ENCODE results near the gene REEP3.
"Not testable (repeated sequence)": the region's sequence is repeated elsewhere in the genome, so short reads cannot be mapped to it uniquely, and the experiment has no call there.

REEP3 gene

DNA sequence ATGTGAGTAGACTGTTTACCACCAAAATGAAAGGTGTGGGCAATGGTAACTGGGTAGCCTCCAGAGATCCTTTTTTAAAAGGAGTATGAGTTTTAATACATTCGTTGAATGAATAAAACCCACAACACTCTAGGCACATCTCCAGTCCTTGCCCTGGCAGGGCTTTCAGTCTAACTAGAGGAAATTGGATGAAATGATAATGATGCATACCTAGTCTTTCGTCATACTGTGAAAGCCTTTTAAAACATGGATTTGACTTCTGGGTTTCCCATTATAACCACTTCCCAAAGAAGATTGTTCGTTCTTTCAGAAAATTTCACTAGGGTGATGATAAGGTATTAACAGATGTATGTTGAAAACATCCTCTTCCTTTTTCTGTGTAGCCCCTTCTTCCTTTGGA, 110.8 kb downstream of the REEP3 start:
- no peak for FAIRE-seq

DNA sequence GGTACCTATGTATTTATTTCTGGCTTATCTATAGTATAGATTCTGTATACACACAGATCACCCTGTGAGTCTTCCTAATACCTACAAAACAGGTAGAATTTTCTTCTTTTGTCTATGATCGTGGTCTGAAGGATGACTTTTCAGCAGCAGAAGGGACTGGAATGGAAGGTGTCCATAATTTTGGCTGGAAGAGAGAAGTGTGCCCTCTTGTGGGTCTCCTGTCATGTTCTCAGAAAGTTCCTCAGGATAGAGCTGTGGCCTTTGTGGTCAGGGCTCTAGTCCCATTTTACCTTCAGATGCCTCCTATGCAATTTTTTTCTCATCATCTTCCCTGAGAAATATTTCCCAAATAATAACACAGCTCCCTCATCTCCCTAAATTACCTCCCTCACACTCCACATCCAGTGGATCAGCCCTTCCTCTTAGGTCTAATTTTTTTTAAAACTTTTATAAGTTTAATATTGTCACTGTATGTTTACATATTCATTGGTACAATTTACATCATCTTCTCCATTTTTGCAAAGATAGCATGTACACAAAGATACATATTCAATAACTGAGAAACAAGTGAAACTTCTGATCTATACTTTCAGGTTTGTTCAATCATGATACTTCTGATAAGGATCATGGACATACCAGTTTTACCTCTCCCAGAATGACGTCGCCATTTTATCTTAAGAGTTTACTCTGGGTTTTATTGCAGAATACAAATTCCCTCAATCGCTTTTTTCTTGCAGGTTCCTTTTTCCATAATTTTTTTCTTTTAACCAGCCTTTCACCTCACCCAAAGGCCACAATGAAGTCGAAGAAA, 112.7 kb downstream of the REEP3 start:
- no peak for FAIRE-seq

DNA sequence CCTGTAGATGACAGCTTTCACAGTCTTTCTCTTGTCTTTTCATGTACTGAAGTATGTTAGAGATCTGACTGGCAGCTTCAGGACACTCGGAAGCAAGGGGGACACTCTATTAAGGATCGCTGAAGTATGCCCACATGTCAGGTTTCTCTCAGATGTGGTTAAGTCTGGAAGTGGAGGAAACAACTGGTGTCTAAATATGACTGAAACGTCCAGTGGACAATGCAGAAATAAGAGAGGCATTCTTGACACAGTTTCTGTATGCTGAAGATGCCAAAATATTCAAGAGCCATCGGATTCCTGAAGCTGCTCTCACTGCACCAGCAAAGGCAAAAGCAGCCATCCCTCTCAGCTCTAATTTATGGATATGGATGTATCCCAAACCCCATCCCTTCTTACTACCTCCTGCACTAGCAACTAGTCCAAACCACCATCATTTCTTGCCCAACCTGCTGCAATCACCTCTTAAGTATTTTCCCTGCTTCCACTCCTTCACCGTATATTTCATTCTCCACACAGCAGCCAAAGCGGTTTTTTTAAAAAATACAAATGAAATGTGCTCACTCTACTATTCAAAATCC, 113.4 kb downstream of the REEP3 start:
- FAIRE-seq, result no peak

GRCh38 chr10:63636812-63637211, 115.6 kb downstream of the REEP3 start:
- FAIRE-seq, result no peak

GRCh38 chr10:63637901-63638327, 116.7 kb downstream of the REEP3 start:
- FAIRE-seq, result no peak

DNA sequence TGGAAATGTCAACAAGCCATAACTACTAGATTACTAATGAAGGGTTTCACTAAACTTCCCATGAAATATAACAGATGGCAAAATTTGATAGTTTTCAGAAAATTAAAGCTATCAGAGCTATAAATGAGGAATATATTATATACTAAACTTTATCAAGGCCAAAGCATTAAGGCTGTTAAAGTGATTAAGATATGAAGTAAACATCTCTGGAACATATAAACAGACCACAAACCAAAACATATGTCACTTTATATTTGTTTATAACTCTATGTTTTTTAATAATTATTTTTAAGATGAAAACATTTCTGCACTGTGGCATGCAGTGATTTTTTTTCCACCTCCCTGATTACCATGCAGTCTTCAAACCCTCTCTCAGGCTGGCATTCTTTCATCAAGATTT, 120.2 kb downstream of the REEP3 start:
- FAIRE-seq, result no peak

GRCh38 chr10:63641799-63642198, 120.6 kb downstream of the REEP3 start:
- no peak for FAIRE-seq

GRCh38 chr10:63642808-63643207, 121.6 kb downstream of the REEP3 start:
- FAIRE-seq, result no peak

DNA sequence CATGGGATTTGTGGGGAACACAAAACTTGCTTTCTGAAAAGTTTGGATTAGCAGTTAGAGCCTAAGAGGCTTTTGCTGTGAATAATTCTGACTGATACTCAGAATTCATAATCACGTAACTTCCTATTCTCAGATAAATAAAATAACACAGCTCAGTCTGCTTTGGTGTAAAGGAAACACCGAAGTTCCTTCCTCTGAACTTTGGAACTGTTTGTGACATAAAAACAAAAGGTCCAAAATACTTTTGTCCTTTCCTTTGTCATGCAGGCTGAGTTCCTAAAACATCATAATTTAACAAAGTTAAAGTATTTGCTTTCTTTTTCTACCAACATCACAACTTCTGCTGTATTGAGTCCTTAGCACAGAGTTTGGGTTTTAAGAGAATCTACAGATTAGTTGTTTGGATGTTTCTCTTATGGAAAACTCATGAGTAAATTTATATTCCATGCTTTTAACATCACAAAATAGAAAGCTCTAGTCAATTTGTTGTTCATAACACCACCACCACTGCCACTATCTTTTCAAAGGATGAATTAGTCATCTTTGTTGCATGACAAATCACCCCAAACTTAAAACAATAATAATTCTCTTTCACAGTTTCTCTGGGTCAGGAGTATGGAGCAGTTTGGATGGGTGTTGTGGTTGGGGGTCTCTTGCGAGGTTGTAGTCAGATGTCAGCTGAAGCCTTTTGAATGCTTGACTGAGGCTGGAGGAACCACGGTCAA, 123.4 kb downstream of the REEP3 start:
- no peak for FAIRE-seq

GRCh38 chr10:63645195-63645594, 124.0 kb downstream of the REEP3 start:
- no peak for FAIRE-seq

GRCh38 chr10:63646491-63646890, 125.3 kb downstream of the REEP3 start:
- no peak for FAIRE-seq

- FAIRE-seq, result no peak
These were observed 130.7 kb downstream of the REEP3 start for GRCh38 chr10:63651864-63652263.

GRCh38 chr10:63653747-63654146, 132.5 kb downstream of the REEP3 start:
- no peak for FAIRE-seq

DNA sequence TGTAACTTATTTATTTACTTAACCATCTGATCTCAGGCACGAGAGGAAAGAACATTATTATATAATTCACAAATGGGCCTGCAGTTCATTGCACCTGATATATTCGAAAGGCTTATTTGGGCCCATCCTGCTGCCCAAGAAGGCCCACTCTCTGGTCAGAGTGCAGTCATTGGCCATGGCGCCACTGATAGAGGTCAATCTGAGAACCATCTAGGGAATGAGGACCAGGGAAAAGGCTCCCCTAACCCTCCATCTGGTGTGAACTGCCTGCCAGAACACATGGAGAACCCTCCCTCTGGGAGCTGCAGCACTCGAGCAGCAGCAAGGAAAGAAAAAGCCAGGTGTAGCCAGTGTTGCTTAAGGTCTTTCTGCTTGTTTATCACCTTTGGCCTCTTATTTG, 136.6 kb downstream of the REEP3 start:
- no peak for FAIRE-seq

GRCh38 chr10:63660941-63661340, 139.7 kb downstream of the REEP3 start:
- FAIRE-seq, result not testable (repeated sequence)

GRCh38 chr10:63661347-63661746, 140.1 kb downstream of the REEP3 start:
- no peak for FAIRE-seq

- no peak for FAIRE-seq
These were observed 143.2 kb downstream of the REEP3 start for GRCh38 chr10:63664341-63664885.

DNA sequence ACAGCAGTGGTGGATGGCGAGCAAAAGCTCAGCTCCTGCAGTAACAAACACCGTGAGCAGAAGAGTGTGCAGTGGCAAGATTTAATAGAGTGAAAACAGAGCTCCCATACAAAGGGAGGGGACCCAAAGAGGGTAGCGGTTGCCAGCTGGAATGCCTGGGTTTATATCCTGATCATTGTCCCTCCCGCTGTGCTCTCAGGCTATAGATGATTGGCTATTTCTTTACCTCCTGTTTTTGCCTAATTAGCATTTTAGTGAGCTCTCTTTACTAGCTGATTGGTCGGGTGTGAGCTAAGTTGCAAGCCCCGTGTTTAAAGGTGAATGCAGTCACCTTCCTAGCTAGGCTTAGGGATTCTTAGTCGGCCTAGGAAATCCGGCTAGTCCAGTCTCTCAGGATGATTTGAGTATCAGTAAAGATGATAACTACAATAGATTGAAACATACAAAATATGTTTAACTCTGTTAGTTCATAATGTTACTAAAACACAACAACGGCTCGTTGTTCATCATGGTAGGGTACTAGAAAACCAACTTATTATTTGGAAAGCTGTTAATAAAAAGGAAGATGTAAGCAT, 143.9 kb downstream of the REEP3 start:
- not testable (repeated sequence) for FAIRE-seq

- FAIRE-seq, result no peak
These were observed 144.5 kb downstream of the REEP3 start for GRCh38 chr10:63665670-63666134.

DNA sequence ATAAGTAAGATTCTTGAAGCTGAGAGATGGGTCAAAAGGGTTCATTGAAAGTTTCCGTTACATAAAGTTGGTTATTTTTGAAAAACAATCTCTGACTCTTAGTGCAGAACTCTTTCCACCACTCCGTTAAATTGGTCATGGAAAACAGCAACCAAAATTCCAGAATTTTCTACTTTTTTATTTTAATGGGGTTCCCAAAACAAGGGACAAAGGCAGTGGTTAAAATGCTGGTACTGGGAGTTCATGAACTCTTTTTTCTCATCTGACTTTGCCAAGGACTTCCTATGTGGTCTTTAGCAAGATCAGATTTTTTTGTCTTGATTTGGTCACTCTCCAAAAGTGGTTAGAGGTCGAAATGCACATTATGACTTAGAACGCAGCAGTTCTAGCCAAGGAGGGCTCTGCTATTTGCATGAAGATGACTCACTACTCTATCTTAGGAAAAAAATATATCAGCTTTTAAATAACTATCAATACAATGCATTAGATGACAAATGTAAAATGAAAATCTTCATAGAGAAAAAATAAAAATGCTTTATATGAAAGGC, 145.7 kb downstream of the REEP3 start:
- no peak for FAIRE-seq

- FAIRE-seq, result no peak
These were observed 146.6 kb downstream of the REEP3 start for GRCh38 chr10:63667596-63668480.

All from G401.6 (cell line).